ENCODE data around the gene KDM6A.

KDM6A gene

DNA sequence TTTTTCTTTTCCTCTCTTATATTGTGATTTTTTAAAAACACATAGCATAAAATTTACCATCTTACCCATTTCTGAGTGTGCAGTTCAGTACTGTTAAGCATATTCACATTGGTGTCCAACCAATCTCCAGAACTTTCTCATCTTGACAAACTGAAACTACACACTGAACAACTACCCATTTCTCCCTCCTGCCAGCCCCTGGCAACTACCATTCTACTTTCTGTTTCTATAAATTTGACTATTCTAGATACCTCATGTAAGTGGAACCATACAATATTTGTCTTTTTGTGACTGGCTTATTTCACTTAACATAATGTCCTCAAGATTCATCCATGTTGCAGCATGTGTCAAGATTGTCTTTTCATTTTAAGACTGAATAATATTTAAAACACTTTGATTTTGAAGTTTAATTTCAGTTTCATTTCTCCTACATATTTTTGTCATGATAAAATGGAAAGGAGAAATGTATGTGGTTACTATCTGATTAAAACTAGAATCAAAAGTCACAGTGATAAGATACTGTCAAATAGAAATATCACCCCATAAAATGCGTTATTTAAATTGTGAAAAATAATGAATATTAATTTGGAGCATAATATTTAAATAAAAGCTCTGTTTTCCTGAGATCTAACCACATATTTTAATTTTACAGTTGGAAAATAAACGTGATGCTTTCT lies 204.9 kb downstream of the KDM6A start:
- H3K23ac ChIP-seq (ENCODE audit: low read length): no peak overlapping the region
- H3K9me3 ChIP-seq (ENCODE audit: insufficient read depth, low read depth, low read length): no peaks in the 10 kb centered on the region
- H4K12ac ChIP-seq (ENCODE audit: low read depth, low read length): no peak overlapping the region
- H3K4ac ChIP-seq (ENCODE audit: low read depth, low read length): no peak overlapping the region
- no peaks in the 10 kb centered on the region for H3K27me3 ChIP-seq (ENCODE audit: insufficient read depth, low read length)
- DNase-seq: no peak
- no peak overlapping the region for H3K18ac ChIP-seq (ENCODE audit: low read length)
- H2BK5ac ChIP-seq (ENCODE audit: low read depth, low read length, poor library complexity): no peak overlapping the region
- no peak overlapping the region for H2AK5ac ChIP-seq (ENCODE audit: low read length)
- H2BK12ac ChIP-seq (ENCODE audit: low read length): no peak overlapping the region
- H3K79me1 ChIP-seq (ENCODE audit: low read length): no peaks in the 10 kb centered on the region
- no peak overlapping the region for H3K4me3 ChIP-seq (ENCODE audit: low read depth, low read length)
- H4K8ac ChIP-seq (ENCODE audit: low read depth, low read length): no peak overlapping the region
- no peaks in the 10 kb centered on the region for H3K4me1 ChIP-seq (ENCODE audit: control insufficient read depth in 1 of 2, insufficient read depth in 2 of 2, low read length in 2 of 2)
- WGBS (ENCODE audit: extremely low coverage, insufficient coverage, insufficient read length): no CpG with 5 or more reads among the region's 2 CpGs
- no peak overlapping the region for H3K14ac ChIP-seq (ENCODE audit: low read length)
- H3K27ac ChIP-seq (ENCODE audit: low read depth, low read length): no peak overlapping the region
- no peak overlapping the region for H2BK120ac ChIP-seq (ENCODE audit: insufficient read depth, low read length, poor library complexity)
- H2AFZ ChIP-seq (ENCODE audit: insufficient read depth, low read length, poor library complexity): no peak overlapping the region
- H3K79me2 ChIP-seq (ENCODE audit: control insufficient read depth, insufficient read depth, low read length, poor library complexity): no peaks in the 10 kb centered on the region
- H3K4me2 ChIP-seq (ENCODE audit: low read length): no peak overlapping the region
- peaks cover 8 to 10% of the 10 kb centered on the region in 2 experiments for H3K36me3 ChIP-seq (ENCODE audit: control insufficient read depth in 1 of 2, insufficient read depth in 2 of 2, low read length in 2 of 2)
- no peak overlapping the region for H4K91ac ChIP-seq (ENCODE audit: low read depth, low read length)
- H3K9ac ChIP-seq (ENCODE audit: low read length): no peak overlapping the region

GRCh38 chrX:45083314-45083713 lies 210.3 kb downstream of the KDM6A start:
- H3K18ac ChIP-seq (ENCODE audit: low read length): no peak overlapping the region
- H2BK120ac ChIP-seq (ENCODE audit: insufficient read depth, low read length, poor library complexity): no peak overlapping the region
- no peak overlapping the region for H4K91ac ChIP-seq (ENCODE audit: low read depth, low read length)
- no peak overlapping the region for H4K12ac ChIP-seq (ENCODE audit: low read depth, low read length)
- no peak overlapping the region for H3K14ac ChIP-seq (ENCODE audit: low read length)
- no peak overlapping the region for H2AFZ ChIP-seq (ENCODE audit: insufficient read depth, low read length, poor library complexity)
- no peaks in the 10 kb centered on the region for H3K4me1 ChIP-seq (ENCODE audit: control insufficient read depth in 1 of 2, insufficient read depth in 2 of 2, low read length in 2 of 2)
- no peaks in the 10 kb centered on the region for H3K79me1 ChIP-seq (ENCODE audit: low read length)
- H3K23ac ChIP-seq (ENCODE audit: low read length): no peak overlapping the region
- H3K4ac ChIP-seq (ENCODE audit: low read depth, low read length): no peak overlapping the region
- H2BK5ac ChIP-seq (ENCODE audit: low read depth, low read length, poor library complexity): no peak overlapping the region
- H3K27ac ChIP-seq (ENCODE audit: low read depth, low read length): no peak overlapping the region
- H3K9me3 ChIP-seq (ENCODE audit: insufficient read depth, low read depth, low read length): no peaks in the 10 kb centered on the region
- no CpG with 5 or more reads among the region's 2 CpGs for WGBS (ENCODE audit: extremely low coverage, insufficient coverage, insufficient read length)
- no peak for DNase-seq
- H3K9ac ChIP-seq (ENCODE audit: low read length): no peak overlapping the region
- H3K27me3 ChIP-seq (ENCODE audit: insufficient read depth, low read length): no peaks in the 10 kb centered on the region
- H4K8ac ChIP-seq (ENCODE audit: low read depth, low read length): no peak overlapping the region
- H3K36me3 ChIP-seq (ENCODE audit: control insufficient read depth in 1 of 2, insufficient read depth in 2 of 2, low read length in 2 of 2): peaks cover 12 to 17% of the 10 kb centered on the region in 2 experiments
- no peaks in the 10 kb centered on the region for H3K79me2 ChIP-seq (ENCODE audit: control insufficient read depth, insufficient read depth, low read length, poor library complexity)
- no peak overlapping the region for H3K4me2 ChIP-seq (ENCODE audit: low read length)
- no peak overlapping the region for H2BK12ac ChIP-seq (ENCODE audit: low read length)
- no peak overlapping the region for H2AK5ac ChIP-seq (ENCODE audit: low read length)
- no peak overlapping the region for H3K4me3 ChIP-seq (ENCODE audit: low read depth, low read length)

GRCh38 chrX:45110494-45110893 lies 237.5 kb downstream of the KDM6A start:
- Histone ChIP-seq H2BK12ac (ENCODE audit: low read length) (no peak overlapping the region), H4K8ac (ENCODE audit: low read depth, low read length) (no peak overlapping the region), H3K27ac (ENCODE audit: low read depth, low read length) (no peak overlapping the region), H3K18ac (ENCODE audit: low read length) (no peak overlapping the region), H3K4me2 (ENCODE audit: low read length) (no peak overlapping the region), H3K36me3 (ENCODE audit: control insufficient read depth in 1 of 2, insufficient read depth in 2 of 2, low read length in 2 of 2) (peaks cover 8 to 10% of the 10 kb centered on the region in 2 experiments), H3K79me2 (ENCODE audit: control insufficient read depth, insufficient read depth, low read length, poor library complexity) (no peaks in the 10 kb centered on the region), H3K27me3 (ENCODE audit: insufficient read depth, low read length) (no peaks in the 10 kb centered on the region), H2BK5ac (ENCODE audit: low read depth, low read length, poor library complexity) (no peak overlapping the region), H2AFZ (ENCODE audit: insufficient read depth, low read length, poor library complexity) (no peak overlapping the region), H3K79me1 (ENCODE audit: low read length) (no peaks in the 10 kb centered on the region), H3K9me3 (ENCODE audit: insufficient read depth, low read depth, low read length) (no peaks in the 10 kb centered on the region), H3K23ac (ENCODE audit: low read length) (no peak overlapping the region), H4K12ac (ENCODE audit: low read depth, low read length) (no peak overlapping the region), H3K4me1 (ENCODE audit: control insufficient read depth in 1 of 2, insufficient read depth in 2 of 2, low read length in 2 of 2) (no peaks in the 10 kb centered on the region), H3K4me3 (ENCODE audit: low read depth, low read length) (no peak overlapping the region), H3K9ac (ENCODE audit: low read length) (no peak overlapping the region), H2BK120ac (ENCODE audit: insufficient read depth, low read length, poor library complexity) (no peak overlapping the region), H4K91ac (ENCODE audit: low read depth, low read length) (no peak overlapping the region), H2AK5ac (ENCODE audit: low read length) (no peak overlapping the region), H3K4ac (ENCODE audit: low read depth, low read length) (no peak overlapping the region), H3K14ac (ENCODE audit: low read length) (no peak overlapping the region)
- no peak for DNase-seq
- WGBS (ENCODE audit: extremely low coverage, insufficient coverage, insufficient read length): no CpG with 5 or more reads among the region's 3 CpGs

- Histone ChIP-seq H3K23ac (ENCODE audit: low read length) (no peak overlapping the region), H3K14ac (ENCODE audit: low read length) (no peak overlapping the region), H4K12ac (ENCODE audit: low read depth, low read length) (no peak overlapping the region), H3K4me1 (ENCODE audit: control insufficient read depth in 1 of 2, insufficient read depth in 2 of 2, low read length in 2 of 2) (no peaks in the 10 kb centered on the region), H4K8ac (ENCODE audit: low read depth, low read length) (no peak overlapping the region), H2AK5ac (ENCODE audit: low read length) (no peak overlapping the region), H3K79me2 (ENCODE audit: control insufficient read depth, insufficient read depth, low read length, poor library complexity) (no peaks in the 10 kb centered on the region), H3K18ac (ENCODE audit: low read length) (no peak overlapping the region), H3K9me3 (ENCODE audit: insufficient read depth, low read depth, low read length) (no peaks in the 10 kb centered on the region), H2BK5ac (ENCODE audit: low read depth, low read length, poor library complexity) (no peak overlapping the region), H3K4me2 (ENCODE audit: low read length) (no peak overlapping the region), H2BK120ac (ENCODE audit: insufficient read depth, low read length, poor library complexity) (no peak overlapping the region), H2BK12ac (ENCODE audit: low read length) (no peak overlapping the region), H3K27me3 (ENCODE audit: insufficient read depth, low read length) (no peaks in the 10 kb centered on the region), H3K79me1 (ENCODE audit: low read length) (no peaks in the 10 kb centered on the region), H3K36me3 (ENCODE audit: control insufficient read depth in 1 of 2, insufficient read depth in 2 of 2, low read length in 2 of 2) (no peaks in the 10 kb centered on the region), H3K4me3 (ENCODE audit: low read depth, low read length) (no peak overlapping the region), H4K91ac (ENCODE audit: low read depth, low read length) (no peak overlapping the region), H3K4ac (ENCODE audit: low read depth, low read length) (no peak overlapping the region), H3K27ac (ENCODE audit: low read depth, low read length) (no peak overlapping the region), H3K9ac (ENCODE audit: low read length) (no peak overlapping the region), H2AFZ (ENCODE audit: insufficient read depth, low read length, poor library complexity) (no peak overlapping the region)
- DNase-seq: no peak
- no CpG with 5 or more reads among the region's 1 CpG for WGBS (ENCODE audit: extremely low coverage, insufficient coverage, insufficient read length)
Measured at GRCh38 chrX:45126158-45126557, 253.2 kb downstream of the KDM6A start.

All from trophoblast cell (in vitro differentiated cells and primary cell).